ENCODE measurements around the gene SIL1. TPM values are rescaled to one million over a fixed set of nuclear protein-coding genes. Genes with fewer than 3 reads are reported as not detected.

SIL1 gene
- total RNA-seq, 1 donor from 2014 or later, result 32.3 TPM

- TF ChIP-seq, protein P1, sequence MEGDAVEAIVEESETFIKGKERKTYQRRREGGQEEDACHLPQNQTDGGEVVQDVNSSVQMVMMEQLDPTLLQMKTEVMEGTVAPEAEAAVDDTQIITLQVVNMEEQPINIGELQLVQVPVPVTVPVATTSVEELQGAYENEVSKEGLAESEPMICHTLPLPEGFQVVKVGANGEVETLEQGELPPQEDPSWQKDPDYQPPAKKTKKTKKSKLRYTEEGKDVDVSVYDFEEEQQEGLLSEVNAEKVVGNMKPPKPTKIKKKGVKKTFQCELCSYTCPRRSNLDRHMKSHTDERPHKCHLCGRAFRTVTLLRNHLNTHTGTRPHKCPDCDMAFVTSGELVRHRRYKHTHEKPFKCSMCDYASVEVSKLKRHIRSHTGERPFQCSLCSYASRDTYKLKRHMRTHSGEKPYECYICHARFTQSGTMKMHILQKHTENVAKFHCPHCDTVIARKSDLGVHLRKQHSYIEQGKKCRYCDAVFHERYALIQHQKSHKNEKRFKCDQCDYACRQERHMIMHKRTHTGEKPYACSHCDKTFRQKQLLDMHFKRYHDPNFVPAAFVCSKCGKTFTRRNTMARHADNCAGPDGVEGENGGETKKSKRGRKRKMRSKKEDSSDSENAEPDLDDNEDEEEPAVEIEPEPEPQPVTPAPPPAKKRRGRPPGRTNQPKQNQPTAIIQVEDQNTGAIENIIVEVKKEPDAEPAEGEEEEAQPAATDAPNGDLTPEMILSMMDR (conservative IDR thresholded peaks at IDR 0.05; ENCODE audit: low read depth, low read length), result no peak
- DNase-seq (ENCODE audit: low read depth), result no peak
- no peak overlapping the region for H3K4me3 ChIP-seq (ENCODE audit: low read depth, low read length)
Observed at GRCh38 chr5:138900281-138900965, 297.7 kb downstream of the SIL1 start.

DNA sequence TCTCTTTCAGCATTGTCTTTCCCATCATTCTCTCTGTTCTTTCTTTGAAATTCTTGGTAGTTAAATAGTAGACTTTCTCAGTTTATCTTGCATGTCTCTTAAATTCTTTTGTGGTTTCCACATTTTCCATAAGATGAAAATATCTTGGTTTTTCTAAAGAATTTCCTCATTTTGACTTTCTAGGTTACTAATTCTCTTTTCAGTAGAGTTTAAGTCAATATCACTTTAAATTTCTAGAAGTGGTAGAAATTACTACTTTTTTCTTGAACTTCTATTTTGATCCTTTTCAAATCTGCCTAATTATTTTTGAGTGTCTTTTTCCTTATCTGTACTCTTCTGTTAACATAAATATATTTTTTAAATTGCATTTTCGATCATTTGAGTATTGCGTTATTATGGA, 299.4 kb downstream of the SIL1 start:
- DNase-seq (ENCODE audit: low read depth), result no peak
- TF ChIP-seq, protein P1 (conservative IDR thresholded peaks at IDR 0.05; ENCODE audit: low read depth, low read length), result no peak
- H3K4me3 ChIP-seq (ENCODE audit: low read depth, low read length), result no peak overlapping the region

DNA sequence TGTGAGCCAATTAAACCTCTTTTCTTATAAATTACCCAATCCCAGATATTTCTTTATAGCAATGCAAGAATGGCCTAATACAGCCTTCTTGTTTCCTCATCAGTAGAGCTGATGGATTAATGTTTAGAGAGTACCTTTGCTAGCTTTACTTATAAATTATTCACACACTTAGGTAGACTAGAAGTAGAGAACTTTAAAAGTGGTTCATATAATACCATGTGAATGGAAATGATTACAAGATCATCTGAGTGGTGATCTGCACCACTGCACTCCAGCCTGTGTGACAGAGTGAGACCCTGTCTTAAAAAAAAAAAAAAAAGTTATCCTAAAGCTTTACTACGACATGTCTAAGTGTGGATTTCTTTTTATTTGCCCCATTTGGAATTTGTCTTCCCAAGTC, 299.9 kb downstream of the SIL1 start:
- no peak for DNase-seq (ENCODE audit: low read depth)
- TF ChIP-seq, protein P1 (conservative IDR thresholded peaks at IDR 0.05; ENCODE audit: low read depth, low read length), result no peak
- no peak overlapping the region for H3K4me3 ChIP-seq (ENCODE audit: low read depth, low read length)

Other genes with a start within 250 kb of the SIL1 start
- 175 and 183 TPM in 2 replicates for gene MATR3, start 95.4 kb upstream of the SIL1 start, total RNA-seq
- 54.0 and 77.6 TPM in 2 replicates for gene PAIP2, start 143.5 kb upstream of the SIL1 start, total RNA-seq
- gene SLC23A1, start 184.9 kb upstream of the SIL1 start, total RNA-seq, result 0.07 TPM in 1 of 2 replicates, not detected in the other
- not detected in 2 replicates for gene MZB1, start 191.5 kb upstream of the SIL1 start, total RNA-seq
- 2.7 and 3.1 TPM in 2 replicates for gene PROB1, start 196.7 kb upstream of the SIL1 start, total RNA-seq
- 2.2 and 5.3 TPM in 2 replicates for gene SPATA24, start 205.7 kb upstream of the SIL1 start, total RNA-seq
- gene DNAJC18, start 241.2 kb upstream of the SIL1 start, total RNA-seq, result 4.5 and 5.9 TPM in 2 replicates

Measured in epithelial cell of proximal tubule (primary cell).